OCI-LY1 (cell line): ENCODE results near the gene CTNNA2.

Experiments
- H2AFZ ChIP-seq: fragments of 200-600 bp; sonication (generic), shearing (Covaris generic); 2 replicates; pipeline ENCODE4 v1.6.0; 2014; ENCODE audit warnings: antibody characterized with exemption, mild to moderate bottlenecking, low read length
- H3F3A ChIP-seq: fragments of 200-600 bp; sonication (generic), shearing (Covaris generic); 2 replicates; pipeline ENCODE4 v1.6.0; 2014; ENCODE audit warnings: mild to moderate bottlenecking, antibody characterized with exemption, low read length, moderate library complexity; ENCODE audit not compliant: insufficient read depth
- H3K27ac ChIP-seq: fragments of 200-600 bp; sonication (generic); 2 replicates; pipeline ENCODE4 v1.5.1; 2014; ENCODE audit warnings: low read length, mixed run types, mild to moderate bottlenecking, low read depth; ENCODE audit not compliant: poor library complexity, severe bottlenecking
- H3K27me3 ChIP-seq: fragments of 200-600 bp; sonication (generic); 2 replicates; pipeline ENCODE4 v1.6.0; 2014; ENCODE audit warnings: antibody characterized with exemption, mild to moderate bottlenecking, low read length, moderate library complexity; ENCODE audit not compliant: insufficient read depth
- H3K36me3 ChIP-seq: fragments of 200-600 bp; sonication (generic); 2 replicates; pipeline ENCODE4 v1.6.1; 2014; ENCODE audit warnings: mild to moderate bottlenecking, antibody characterized with exemption, low read length, moderate library complexity, mixed read lengths; ENCODE audit not compliant: insufficient read depth
- H3K4me1 ChIP-seq: fragments of 200-600 bp; sonication (generic); 2 replicates; pipeline ENCODE4 v1.5.1; 2014; ENCODE audit warnings: mild to moderate bottlenecking, low read length, moderate library complexity; ENCODE audit not compliant: insufficient read depth, severe bottlenecking
- H3K4me2 ChIP-seq: fragments of 200-600 bp; sonication (generic), shearing (Covaris generic); 2 replicates; pipeline ENCODE4 v1.6.1; 2014; ENCODE audit warnings: low read length
- H3K4me3 ChIP-seq: fragments of 200-600 bp; sonication (generic); 2 replicates; pipeline ENCODE4 v1.5.1; 2014; ENCODE audit warnings: low read length, low read depth, mild to moderate bottlenecking, mixed read lengths; ENCODE audit not compliant: poor library complexity, severe bottlenecking
- H3K79me2 ChIP-seq: fragments of 200-600 bp; shearing (Covaris generic); 2 replicates; pipeline ENCODE4 v1.6.1; 2016; ENCODE audit warnings: mixed run types, low read length, mixed read lengths; ENCODE audit not compliant: insufficient read depth
- H3K9ac ChIP-seq: fragments of 200-600 bp; sonication (generic), shearing (Covaris generic); 2 replicates; pipeline ENCODE4 v1.6.1; 2014; ENCODE audit warnings: mild to moderate bottlenecking, low read length, mixed read lengths
- H3K9me2 ChIP-seq: fragments of 200-600 bp; sonication (generic), shearing (Covaris generic); 2 replicates; pipeline ENCODE4 v1.6.1; 2014; ENCODE audit warnings: low read depth, mild to moderate bottlenecking, low read length, mixed read lengths
- H3K9me3 ChIP-seq: fragments of 200-600 bp; shearing (Covaris generic); 2 replicates; pipeline ENCODE4 v1.6.1; 2014; ENCODE audit warnings: low read length, mixed read lengths
- H4K20me1 ChIP-seq: fragments of 200-600 bp; sonication (generic), shearing (Covaris generic); 2 replicates; pipeline ENCODE4 v1.6.0; 2016; ENCODE audit warnings: mild to moderate bottlenecking, low read length; ENCODE audit not compliant: insufficient read depth
- CTCF ChIP-seq: fragments of 200-600 bp; sonication (generic), shearing (Covaris generic); IDR thresholded peaks from 2 replicates; pipeline ENCODE4 v1.5.1; 2017; ENCODE audit warnings: mild to moderate bottlenecking, antibody characterized with exemption, low read length, moderate library complexity, mixed read lengths
- EZH2 ChIP-seq: fragments of 200-600 bp; sonication (generic), shearing (Covaris generic); IDR thresholded peaks from 2 replicates; pipeline ENCODE4 v1.8.0; 2017; ENCODE audit warnings: borderline replicate concordance, mixed run types, mild to moderate bottlenecking, antibody characterized with exemption, low read length, moderate library complexity, mixed read lengths

CTNNA2 gene

GRCh38 chr2:80252294-80252986 lies 739.6 kb downstream of the CTNNA2 start:
- Histone ChIP-seq H3K9ac (no peak overlapping the region), H2AFZ (no peak overlapping the region), H3K9me2 (no peaks in the 10 kb centered on the region), H3F3A (no peaks in the 10 kb centered on the region), H3K4me1 (no peaks in the 10 kb centered on the region), H3K79me2 (no peaks in the 10 kb centered on the region), H3K27me3 (no peaks in the 10 kb centered on the region), H3K36me3 (no peaks in the 10 kb centered on the region), H3K9me3 (no peaks in the 10 kb centered on the region), H3K27ac (no peak overlapping the region), H3K4me3 (no peak overlapping the region), H4K20me1 (no peaks in the 10 kb centered on the region), H3K4me2 (no peak overlapping the region)
- no peak for TF ChIP-seq CTCF
- no peak for TF ChIP-seq EZH2

GRCh38 chr2:80255918-80256781 lies 743.3 kb downstream of the CTNNA2 start:
- Histone ChIP-seq H3K79me2 (no peaks in the 10 kb centered on the region), H3K27me3 (no peaks in the 10 kb centered on the region), H3K27ac (no peak overlapping the region), H3F3A (no peaks in the 10 kb centered on the region), H3K4me3 (no peak overlapping the region), H3K9ac (no peak overlapping the region), H4K20me1 (no peaks in the 10 kb centered on the region), H3K4me1 (no peaks in the 10 kb centered on the region), H3K36me3 (no peaks in the 10 kb centered on the region), H3K9me2 (no peaks in the 10 kb centered on the region), H3K4me2 (no peak overlapping the region), H3K9me3 (no peaks in the 10 kb centered on the region), H2AFZ (no peak overlapping the region)
- TF ChIP-seq EZH2, result no peak
- TF ChIP-seq CTCF, result peak; percentile 40; the same call in 1 of the 2 replicates

- H3F3A ChIP-seq, result no peaks in the 10 kb centered on the region
- H4K20me1 ChIP-seq, result no peaks in the 10 kb centered on the region
- no peaks in the 10 kb centered on the region for H3K4me1 ChIP-seq
- no peak overlapping the region for H3K4me2 ChIP-seq
- TF ChIP-seq CTCF, result no peak
- TF ChIP-seq EZH2, result no peak
- H2AFZ ChIP-seq, result no peak overlapping the region
- H3K9me3 ChIP-seq, result no peaks in the 10 kb centered on the region
- no peaks in the 10 kb centered on the region for H3K79me2 ChIP-seq
- H3K9me2 ChIP-seq, result no peaks in the 10 kb centered on the region
- no peak overlapping the region for H3K4me3 ChIP-seq
- no peaks in the 10 kb centered on the region for H3K27me3 ChIP-seq
- H3K36me3 ChIP-seq, result no peaks in the 10 kb centered on the region
- H3K27ac ChIP-seq, result no peak overlapping the region
- no peak overlapping the region for H3K9ac ChIP-seq
Observed at GRCh38 chr2:80256782-80257167, 743.9 kb downstream of the CTNNA2 start.
